Measurements from ENCODE around the gene APOO.

- no peak for TF ChIP-seq CTCF (IDR thresholded peaks at IDR 0.05)
- TF ChIP-seq POLR2A (IDR thresholded peaks at IDR 0.05): no peak
Measured at GRCh38 chrX:23901060-23901459, 6.7 kb downstream of the APOO start.

Measured in uterus (tissue), 2 donors.